Transverse colon (tissue), 4 donors: ENCODE data around the gene KRTAP1-3.

Source experiments
- CTCF ChIP-seq, 5 experiments: fragments of 200-600 bp in 3 of 5; fragments of 450-650 bp in 2 of 5; sonication (generic) in 3 of 5; IDR thresholded peaks; 1 replicate in 2 of 5; 2 replicates in 3 of 5; pipeline ENCODE4 v1.5.1; 2016 to 2017; ENCODE audit warnings: antibody characterized with exemption in 5 of 5, inconsistent platforms in 3 of 5, mild to moderate bottlenecking in 2 of 5, moderate library complexity in 1 of 5
- EP300 ChIP-seq: sonication (generic); formaldehyde crosslinking; IDR thresholded peaks from one replicate; pipeline ENCODE4 v1.6.1; 2017; ENCODE audit warnings: antibody characterized with exemption, low read depth
- POLR2A ChIP-seq: fragments of 450-650 bp; IDR thresholded peaks from one replicate; pipeline ENCODE4 v1.6.1; 2016; ENCODE audit warnings: antibody characterized with exemption, mild to moderate bottlenecking, moderate library complexity
- POLR2AphosphoS5 ChIP-seq, 3 donors: sonication (generic); formaldehyde crosslinking; IDR thresholded peaks; one replicate each; pipeline ENCODE4 v1.6.1; 2016; ENCODE audit warnings: antibody characterized with exemption in 3 of 3

- no peak for TF ChIP-seq CTCF (IDR thresholded peaks at IDR 0.05)
- TF ChIP-seq EP300 = no peak
- TF ChIP-seq POLR2AphosphoS5 (IDR thresholded peaks at IDR 0.05) = no peak
- no peak for TF ChIP-seq POLR2A
Measured at GRCh38 chr17:40995116-40995515, 39.6 kb downstream of the KRTAP1-3 start.
